VCaP (cell line): Measurements from ENCODE around the gene VEGFC.

Experiments used
- H3K27ac ChIP-seq: fragments of 450-650 bp; 2 replicates; pipeline ENCODE4 v1.5.1; 2017
- TF ChIP-seq, protein P1 (sequence below): fragments of 450-650 bp; conservative IDR thresholded peaks from 2 replicates; pipeline ENCODE4 v1.5.1; 2017; ENCODE audit warnings: mild to moderate bottlenecking, moderate library complexity

Gene VEGFC

DNA sequence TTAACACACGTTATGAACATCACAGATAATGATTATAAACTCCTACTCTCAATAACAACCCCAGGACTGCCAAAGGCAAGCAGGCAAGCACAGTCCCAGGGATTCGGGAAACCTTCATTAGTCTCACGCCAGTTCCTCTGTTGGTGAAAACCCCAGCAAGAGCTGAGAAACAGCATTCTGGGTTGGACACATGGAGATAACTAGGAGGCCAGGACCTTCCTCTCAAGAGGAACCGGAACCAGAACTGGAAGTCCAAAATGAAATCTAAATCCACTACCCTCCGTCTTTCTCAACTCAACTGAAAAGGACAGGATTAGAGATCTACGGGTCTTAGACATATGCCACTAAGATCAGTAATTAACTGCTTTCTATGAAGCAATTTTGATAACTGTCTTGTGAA lies 3.8 kb downstream of the VEGFC start:
- no peak overlapping the region for H3K27ac ChIP-seq
- TF ChIP-seq, protein P1, sequence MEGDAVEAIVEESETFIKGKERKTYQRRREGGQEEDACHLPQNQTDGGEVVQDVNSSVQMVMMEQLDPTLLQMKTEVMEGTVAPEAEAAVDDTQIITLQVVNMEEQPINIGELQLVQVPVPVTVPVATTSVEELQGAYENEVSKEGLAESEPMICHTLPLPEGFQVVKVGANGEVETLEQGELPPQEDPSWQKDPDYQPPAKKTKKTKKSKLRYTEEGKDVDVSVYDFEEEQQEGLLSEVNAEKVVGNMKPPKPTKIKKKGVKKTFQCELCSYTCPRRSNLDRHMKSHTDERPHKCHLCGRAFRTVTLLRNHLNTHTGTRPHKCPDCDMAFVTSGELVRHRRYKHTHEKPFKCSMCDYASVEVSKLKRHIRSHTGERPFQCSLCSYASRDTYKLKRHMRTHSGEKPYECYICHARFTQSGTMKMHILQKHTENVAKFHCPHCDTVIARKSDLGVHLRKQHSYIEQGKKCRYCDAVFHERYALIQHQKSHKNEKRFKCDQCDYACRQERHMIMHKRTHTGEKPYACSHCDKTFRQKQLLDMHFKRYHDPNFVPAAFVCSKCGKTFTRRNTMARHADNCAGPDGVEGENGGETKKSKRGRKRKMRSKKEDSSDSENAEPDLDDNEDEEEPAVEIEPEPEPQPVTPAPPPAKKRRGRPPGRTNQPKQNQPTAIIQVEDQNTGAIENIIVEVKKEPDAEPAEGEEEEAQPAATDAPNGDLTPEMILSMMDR: no peak

DNA sequence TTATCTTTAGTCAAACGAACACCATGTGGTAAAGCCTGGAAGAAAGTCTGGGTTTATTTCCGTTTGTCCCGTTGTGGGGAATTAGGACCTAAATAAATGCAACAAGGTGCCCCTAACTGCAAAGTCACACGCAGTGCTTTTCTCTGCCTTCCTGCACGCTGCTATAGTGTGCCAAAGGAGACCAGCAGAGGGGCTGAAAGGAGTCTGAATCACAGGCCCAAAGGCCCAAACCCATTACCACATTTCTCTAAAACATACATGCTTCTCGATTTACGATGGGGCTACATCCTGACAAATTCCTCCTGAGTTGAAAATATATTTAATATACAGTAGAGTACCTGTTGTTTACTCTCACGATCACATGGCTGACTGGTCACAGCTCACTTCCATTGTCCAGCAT lies 4.5 kb downstream of the VEGFC start:
- H3K27ac ChIP-seq: no peak overlapping the region
- TF ChIP-seq, protein P1: no peak

DNA sequence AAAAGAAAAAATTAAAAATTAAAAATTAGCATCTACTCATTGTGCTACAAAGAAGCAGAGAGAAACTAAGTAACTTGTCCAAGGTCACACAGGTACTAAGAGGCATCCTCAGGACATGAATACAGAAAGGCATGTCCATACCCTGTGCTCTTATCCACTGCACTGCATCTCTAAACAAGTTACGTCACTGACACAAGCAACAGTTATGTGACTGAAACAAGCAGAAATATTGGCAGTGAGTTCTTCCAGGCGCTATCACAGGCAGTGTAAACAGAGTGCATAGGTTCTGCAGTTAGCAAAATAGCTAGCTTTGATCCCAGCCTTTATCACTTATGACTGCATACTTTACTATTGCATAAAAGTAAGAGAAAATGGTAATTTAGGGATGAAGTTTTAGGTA lies 7.9 kb downstream of the VEGFC start:
- TF ChIP-seq, protein P1: no peak
- no peak overlapping the region for H3K27ac ChIP-seq

DNA sequence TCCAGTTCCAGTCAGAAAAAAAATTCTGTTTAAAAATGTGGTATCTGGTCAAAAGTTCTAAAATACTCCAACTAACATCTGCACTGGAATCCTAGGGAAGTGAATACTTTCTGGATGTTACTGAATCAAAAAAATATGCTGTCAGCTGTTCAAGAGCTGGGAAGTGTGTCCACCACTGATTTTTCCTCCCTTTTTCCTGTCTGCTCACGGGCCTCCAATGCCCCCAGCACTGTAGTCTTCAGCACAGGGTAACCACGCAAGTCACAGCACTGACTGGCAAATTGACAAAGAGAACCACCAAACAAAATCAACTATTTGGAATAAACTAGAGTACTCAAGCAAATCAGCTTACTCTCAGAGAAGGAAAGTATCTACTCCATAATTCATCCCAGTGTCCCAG lies 9.9 kb downstream of the VEGFC start:
- H3K27ac ChIP-seq: no peak overlapping the region
- TF ChIP-seq, protein P1: no peak

DNA sequence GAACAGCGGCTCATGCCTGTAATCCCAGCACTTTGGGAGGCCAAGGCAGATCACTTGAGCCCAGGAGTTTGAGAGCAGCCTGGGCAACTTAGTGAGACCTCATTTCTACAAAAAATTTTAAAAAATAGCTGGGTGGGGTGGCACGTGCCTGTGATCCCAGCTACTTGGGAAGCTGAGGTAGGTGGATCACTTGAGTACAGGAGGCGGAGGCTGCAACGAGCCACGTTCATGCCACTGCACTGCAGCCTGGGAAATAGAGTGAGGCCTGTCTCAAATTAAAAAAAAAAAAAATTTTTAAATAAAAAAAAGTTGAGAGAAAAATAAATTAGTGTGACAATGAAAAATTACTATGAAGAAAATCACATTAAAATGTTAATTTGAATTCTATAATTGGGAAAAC lies 10.5 kb downstream of the VEGFC start:
- no peak overlapping the region for H3K27ac ChIP-seq
- TF ChIP-seq, protein P1: no peak

DNA sequence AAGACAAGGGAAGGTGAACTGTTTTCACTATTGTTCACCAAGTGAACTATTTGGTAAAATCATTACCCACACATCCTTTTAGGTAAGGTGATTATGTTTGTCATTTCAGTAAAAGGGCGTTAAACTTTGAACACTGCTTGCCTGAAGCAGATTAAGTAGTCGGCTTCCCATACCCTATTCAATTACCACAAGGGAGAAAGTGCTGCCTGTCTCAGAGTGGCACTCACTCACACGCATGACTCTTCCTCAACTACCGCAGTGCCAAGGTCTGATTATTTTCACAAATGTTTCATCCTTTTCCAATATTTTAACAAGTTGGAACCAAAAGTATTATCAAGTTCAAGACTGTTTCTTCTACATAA lies 11.0 kb downstream of the VEGFC start:
- TF ChIP-seq, protein P1: no peak
- no peak overlapping the region for H3K27ac ChIP-seq

DNA sequence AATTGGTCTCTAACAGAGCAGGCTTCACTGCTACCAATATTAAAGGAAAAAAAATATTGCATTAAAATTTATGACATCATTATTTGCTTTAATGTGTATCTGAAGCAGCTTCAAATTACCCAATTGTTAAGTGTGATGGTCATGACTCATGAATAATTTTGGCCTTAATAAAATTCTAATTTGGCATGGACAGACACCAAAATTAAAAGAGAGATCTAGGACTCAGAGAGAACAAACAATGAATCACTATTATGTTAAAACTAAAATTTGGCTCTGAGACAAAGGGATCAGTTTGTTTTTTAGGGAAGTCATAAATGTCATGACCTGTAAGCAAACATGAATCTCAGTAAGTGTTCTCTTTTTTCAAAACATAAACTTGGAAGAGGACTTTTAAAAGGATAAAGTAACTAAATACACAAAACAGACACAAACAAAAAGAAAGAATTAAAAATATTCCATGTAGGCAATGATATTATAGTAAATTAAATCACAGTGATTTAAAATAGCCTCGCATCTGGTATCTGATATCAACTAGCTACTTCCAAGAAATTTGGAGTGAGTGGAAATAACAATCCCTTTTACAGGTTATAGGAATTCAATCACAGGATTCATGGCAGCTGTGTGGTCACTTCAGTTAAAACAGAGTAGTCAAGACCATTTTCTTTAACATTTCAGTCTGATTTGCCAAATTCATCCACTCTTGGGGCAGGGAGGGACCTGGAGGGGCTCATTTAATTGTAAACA lies 11.6 kb downstream of the VEGFC start:
- H3K27ac ChIP-seq: no peak overlapping the region
- TF ChIP-seq, protein P1: no peak
